B cell (primary cell): ENCODE data around the gene REV1. TPM values are rescaled to one million over a fixed set of nuclear protein-coding genes. Genes with fewer than 3 reads are reported as not detected.
"Not testable (repeated sequence)": the region's sequence is repeated elsewhere in the genome, so short reads cannot be mapped to it uniquely, and the experiment has no call there.

Experiments
- ATAC-seq: fragments of 200-7000 bp; cut with Tn5 transposase; one replicate; pipeline ENCODE4 v1.10.0; 2021; ENCODE audit warnings: low read depth, mild to moderate bottlenecking, moderate number of reproducible peaks, moderate library complexity
- CTCF ChIA-PET: fragments of 350-600 bp; sonication (Branson Sonifier 250); formaldehyde crosslinking; loops from one replicate; lab custom pipeline; 2021; ENCODE audit warnings: antibody characterized with exemption, inconsistent platforms; lab: Charles Lee
- POLR2A ChIA-PET: fragments of 350-600 bp; sonication (Branson Sonifier 250); formaldehyde crosslinking; loops from one replicate; lab custom pipeline; 2021; ENCODE audit warnings: antibody characterized with exemption; lab: Charles Lee
- DNase-seq: peaks from one replicate; pipeline ENCODE4 v3.0.0; 2013
- H2AFZ ChIP-seq: 2 replicates; pipeline ENCODE4 v1.6.1; 2012; ENCODE audit warnings: mild to moderate bottlenecking, low read depth, low read length; ENCODE audit not compliant: insufficient read depth, poor library complexity, severe bottlenecking
- H3K27ac ChIP-seq, 2 donors: 1 replicate in 1 of 2; 2 replicates in 1 of 2; pipeline ENCODE4 v1.5.1; 2012 to 2013; ENCODE audit warnings: low read length in 2 of 2, mild to moderate bottlenecking in 2 of 2, moderate library complexity in 1 of 2
- H3K27me3 ChIP-seq, 4 experiments: fragments of 200-600 bp in 1 of 4; sonication (generic) in 1 of 4; replicated peaks in 1 of 4; 1 replicate in 2 of 4; 2 replicates in 2 of 4; pipeline versions ENCODE4 v1.6.1 to v1.7.0; 2013 to 2016; ENCODE audit warnings: low read length in 3 of 4, mild to moderate bottlenecking in 2 of 4, mixed read lengths in 1 of 4, moderate library complexity in 1 of 4; ENCODE audit not compliant: insufficient read depth in 4 of 4, control insufficient read depth in 3 of 4; ENCODE audit errors: control extremely low read depth in 1 of 4
- H3K36me3 ChIP-seq, 2 experiments: replicated peaks in 1 of 2; 1 replicate in 1 of 2; 2 replicates in 1 of 2; pipeline versions ENCODE4 v1.6.1 to v1.7.1; 2013; ENCODE audit warnings: low read length in 1 of 2; ENCODE audit not compliant: insufficient read depth in 2 of 2, control insufficient read depth in 1 of 2; ENCODE audit errors: control extremely low read depth in 1 of 2, extremely low read depth in 1 of 2
- H3K4me1 ChIP-seq, 2 donors: fragments of 200-600 bp in 1 of 2; sonication (generic) in 1 of 2; 1 replicate in 1 of 2; 2 replicates in 1 of 2; pipeline versions ENCODE4 v1.5.1 to v1.6.1; 2013 to 2017; ENCODE audit warnings: low read length in 2 of 2; ENCODE audit not compliant: control insufficient read depth in 2 of 2, insufficient read depth in 2 of 2
- H3K4me2 ChIP-seq: replicated peaks from 2 replicates; pipeline ENCODE3; 2012; ENCODE audit warnings: mild to moderate bottlenecking, low read depth, low read length; ENCODE audit not compliant: poor library complexity, severe bottlenecking
- H3K4me3 ChIP-seq, 5 experiments: fragments of 200-600 bp in 1 of 5; sonication (generic) in 1 of 5; 1 replicate in 3 of 5; 2 replicates in 2 of 5; pipeline versions ENCODE4 v1.5.1 to v1.7.0; 2011 to 2016; ENCODE audit warnings: low read length in 4 of 5, mild to moderate bottlenecking in 4 of 5, low read depth in 2 of 5, control low read depth in 1 of 5, moderate library complexity in 1 of 5; ENCODE audit not compliant: insufficient read depth in 1 of 5; ENCODE audit errors: control extremely low read depth in 1 of 5, extremely low read depth in 1 of 5
- H3K79me2 ChIP-seq: fragments of 200-600 bp; sonication (generic); one replicate; pipeline ENCODE4 v1.6.0; 2016; ENCODE audit warnings: low read length; ENCODE audit not compliant: control insufficient read depth, insufficient read depth
- H3K9ac ChIP-seq: fragments of 200-600 bp; sonication (generic); 2 replicates; pipeline ENCODE4 v1.6.1; 2017; ENCODE audit warnings: mild to moderate bottlenecking, low read length, moderate library complexity
- H3K9me3 ChIP-seq, 3 donors: one replicate each; pipeline versions ENCODE4 v1.6.1 to v1.7.1; 2013; ENCODE audit warnings: low read length in 2 of 3; ENCODE audit not compliant: control insufficient read depth in 2 of 3, insufficient read depth in 1 of 3; ENCODE audit errors: control extremely low read depth in 1 of 3
- H4K20me1 ChIP-seq: 2 replicates; pipeline ENCODE4 v1.6.0; 2012; ENCODE audit warnings: mild to moderate bottlenecking, low read length; ENCODE audit not compliant: insufficient read depth, control insufficient read depth, poor library complexity, severe bottlenecking
- H3K27ac Mint-ChIP-seq: one replicate; pipeline ENCODE4 v1.8.0; 2021; ENCODE audit warnings: mixed read lengths
- H3K27me3 Mint-ChIP-seq: one replicate; pipeline ENCODE4 v1.8.0; 2021; ENCODE audit warnings: mixed read lengths
- H3K4me1 Mint-ChIP-seq: one replicate; pipeline ENCODE4 v1.8.0; 2021; ENCODE audit warnings: mixed read lengths
- H3K4me3 Mint-ChIP-seq: one replicate; pipeline ENCODE4 v1.8.0; 2021; ENCODE audit warnings: mixed read lengths
- H3K9me3 Mint-ChIP-seq: one replicate; pipeline ENCODE4 v1.8.0; 2022; ENCODE audit warnings: mixed read lengths; ENCODE audit not compliant: insufficient read depth
- CTCF ChIP-seq: fragments of 200-600 bp; IDR thresholded peaks from one replicate; pipeline ENCODE4 v1.8.0; 2022; ENCODE audit warnings: antibody characterized with exemption, mild to moderate bottlenecking
- EZH2 ChIP-seq: IDR thresholded peaks from 2 replicates; pipeline ENCODE4 v1.6.1; 2012; ENCODE audit warnings: borderline replicate concordance, low read depth, mild to moderate bottlenecking, moderate library complexity, low read length; ENCODE audit not compliant: insufficient read depth, poor library complexity, severe bottlenecking
- WGBS: methylation state at CpG from one replicate; pipeline ENCODE4 v1.1.5; 2013; ENCODE audit warnings: missing lambda C conversion rate; ENCODE audit not compliant: insufficient coverage; 5-methylcytosine and 5-hydroxymethylcytosine counted together
- intact Hi-C: fragments of 100-400 bp; cut with micrococcal nuclease; formaldehyde crosslinking; loops from one replicate; pipeline ENCODE4 v1.10.0; 2022
- polyA plus RNA-seq: library from polyadenylated mRNA; depleted of rRNA; stranded (reverse); fragments of >200 nt; gene quantifications from 2 replicates; pipeline ENCODE4 v1.2.3, GENCODE V29; 2012
- total RNA-seq, 2 donors: library from RNA; stranded (reverse); fragments of 120-200 nt in 1 of 2; gene quantifications; 1 replicate in 1 of 2; 2 replicates in 1 of 2; pipeline versions ENCODE4 v1.2.3 to v1.2.4, GENCODE V29; 2013 to 2022

REV1 gene
- total and polyA plus RNA-seq, 2 donors (not counting 1 experiment from before 2014, with no cell fraction given) = 25.4 to 70.5 TPM

DNA sequence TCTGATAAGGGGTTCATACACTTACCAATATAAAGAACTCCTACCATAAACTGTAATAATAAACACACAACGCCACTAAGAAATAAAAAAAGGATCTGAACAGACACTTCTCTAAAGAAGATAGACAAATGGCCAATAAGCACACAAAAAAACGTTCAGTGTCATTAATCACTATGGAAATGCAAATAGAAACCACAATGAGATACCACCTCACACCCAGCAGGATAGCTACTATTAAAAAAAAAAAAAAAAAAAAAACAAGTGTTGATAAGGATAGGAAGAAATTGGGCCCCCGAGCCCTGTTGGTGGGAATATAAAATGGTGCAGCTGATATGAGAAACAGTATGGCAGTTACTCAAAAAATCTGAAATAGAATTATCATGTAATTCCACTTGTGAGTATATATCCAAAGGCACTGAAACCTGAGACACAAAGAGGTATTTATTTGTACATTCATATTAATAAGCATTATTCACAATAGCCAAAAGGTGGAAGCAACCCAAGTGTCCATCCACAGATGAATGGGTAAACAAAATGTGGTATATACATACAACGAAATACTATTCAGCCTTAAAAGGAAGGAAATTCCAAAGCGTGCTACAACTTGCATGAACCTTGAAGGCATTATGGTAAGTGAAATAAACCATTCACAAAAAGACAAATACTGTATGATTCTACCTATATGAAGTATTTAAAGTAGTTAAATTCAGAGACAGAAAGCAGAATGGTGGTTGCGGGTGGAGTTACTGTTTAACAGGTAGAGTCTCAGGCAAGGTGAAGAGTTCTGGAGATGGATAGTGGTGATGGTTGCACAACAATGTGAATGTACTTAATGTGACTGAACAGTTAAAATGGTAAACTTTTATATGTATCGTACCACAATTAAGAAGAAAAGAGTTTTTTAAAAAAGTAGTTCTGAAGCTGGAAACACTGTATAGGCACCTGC lies 17.9 kb downstream of the REV1 start:
- no peak for ATAC-seq
- H2AFZ ChIP-seq = no peak overlapping the region
- peaks cover 100% of the 10 kb centered on the region for H3K79me2 ChIP-seq
- no peaks in the 10 kb centered on the region for H3K4me1 ChIP-seq
- Mint-ChIP-seq H3K27me3 (no peaks in the 10 kb centered on the region), H3K4me3 (no peak overlapping the region), H3K4me1 (peaks cover 37% of the 10 kb centered on the region), H3K27ac (no peak overlapping the region), H3K9me3 (no peaks in the 10 kb centered on the region)
- no peaks in the 10 kb centered on the region for H3K27me3 ChIP-seq
- ChIA-PET POLR2A (no interaction called here), CTCF (interaction anchor here (0.8 to 1.0 kb wide), 2 partner anchors 18 to 41 kb away, joined by 3 read pairs; partner anchors contain the start of gene REV1)
- H3K4me3 ChIP-seq = no peak overlapping the region
- peaks cover 0 to 1% (median 0%) of the 10 kb centered on the region in 3 donors for H3K9me3 ChIP-seq
- TF ChIP-seq EZH2 (no peak), CTCF (no peak)
- no peak overlapping the region for H3K9ac ChIP-seq
- DNase-seq = no peak
- H3K36me3 ChIP-seq = no peaks in the 10 kb centered on the region
- WGBS = 100% methylated on average over 1 of the region's 7 CpGs
- intact Hi-C loops = no loop called here
- H3K27ac ChIP-seq = no peak overlapping the region
- no peak overlapping the region for H3K4me2 ChIP-seq
- H4K20me1 ChIP-seq = peaks cover 41% of the 10 kb centered on the region

GRCh38 chr2:99470957-99471356 lies 18.9 kb downstream of the REV1 start:
- Mint-ChIP-seq H3K4me3 (no peak overlapping the region), H3K27me3 (no peaks in the 10 kb centered on the region), H3K27ac (no peak overlapping the region), H3K9me3 (no peaks in the 10 kb centered on the region), H3K4me1 (peaks cover 39% of the 10 kb centered on the region)
- H3K9me3 ChIP-seq = peaks cover 0 to 1% (median 0%) of the 10 kb centered on the region in 3 donors
- ATAC-seq (no peak), DNase-seq (no peak)
- no peaks in the 10 kb centered on the region for H3K36me3 ChIP-seq
- peaks cover 39% of the 10 kb centered on the region for H4K20me1 ChIP-seq
- no peak overlapping the region for H3K27ac ChIP-seq
- no peak overlapping the region for H3K9ac ChIP-seq
- TF ChIP-seq CTCF (no peak), EZH2 (no peak)
- H3K27me3 ChIP-seq = no peaks in the 10 kb centered on the region
- H3K4me1 ChIP-seq = no peaks in the 10 kb centered on the region
- POLR2A ChIA-PET = no interaction called here
- H3K4me2 ChIP-seq = no peak overlapping the region
- H2AFZ ChIP-seq = no peak overlapping the region
- intact Hi-C loops = no loop called here
- CTCF ChIA-PET = no interaction called here
- peaks cover 99% of the 10 kb centered on the region for H3K79me2 ChIP-seq
- no peak overlapping the region for H3K4me3 ChIP-seq

- intact Hi-C loops, ATAC-seq, H2AFZ ChIP-seq, H3K9ac ChIP-seq, H3K36me3 ChIP-seq, H3K9me3 ChIP-seq, CTCF ChIA-PET, H3K27ac ChIP-seq, H3K27me3 ChIP-seq, H3K4me3 ChIP-seq, H3K4me3 Mint-ChIP-seq, DNase-seq, H3K4me2 ChIP-seq, H3K9me3 Mint-ChIP-seq, POLR2A ChIA-PET, H3K27ac Mint-ChIP-seq, H3K27me3 Mint-ChIP-seq, H3K4me1 ChIP-seq: not testable (repeated sequence)
- H3K4me1 Mint-ChIP-seq = peaks cover 41% of the 10 kb centered on the region
- WGBS = 100% methylated on average over 3 of the region's 8 CpGs
- H3K79me2 ChIP-seq = peaks cover 95% of the 10 kb centered on the region
- H4K20me1 ChIP-seq = peaks cover 42% of the 10 kb centered on the region
Observed at GRCh38 chr2:99470459-99470858, 19.4 kb downstream of the REV1 start.
